Measurements from ENCODE around the gene GPBAR1.

- TF ChIP-seq EZH2 (IDR thresholded peaks at IDR 0.05; ENCODE audit: borderline replicate concordance, insufficient read depth, low read depth, low read length, poor library complexity, severe bottlenecking): no peak
- TF ChIP-seq CTCF (IDR thresholded peaks at IDR 0.05): no peak
Measured at GRCh38 chr2:218216674-218217359, 44.0 kb upstream of the GPBAR1 start, which contains the start of gene ARPC2.
